ENCODE data around the gene KLKB1. TPM values are rescaled to one million over a fixed set of nuclear protein-coding genes. Genes with fewer than 3 reads are reported as not detected.

Gene KLKB1
- total RNA-seq, 1 donor: not detected

DNA sequence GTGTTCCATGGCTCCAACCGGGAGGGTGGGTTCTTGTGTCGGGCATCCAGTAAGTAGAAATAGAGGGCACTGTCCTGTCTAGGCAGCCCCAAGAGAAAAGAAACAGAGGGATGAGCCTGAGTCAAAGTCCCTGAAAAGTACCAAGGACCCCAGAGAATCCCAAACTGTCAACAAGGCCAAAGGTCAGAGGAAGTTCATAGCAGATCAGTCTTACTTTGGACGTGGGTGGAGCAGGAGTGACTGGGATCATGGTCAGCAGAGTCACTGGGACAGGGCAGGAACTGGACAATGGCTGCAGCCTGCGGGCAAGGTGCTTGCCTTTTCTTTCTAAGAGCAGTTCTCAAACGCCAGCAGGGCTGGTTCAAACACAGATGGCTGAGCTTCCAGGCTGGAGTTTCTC lies 56.0 kb downstream of the KLKB1 start:
- TF ChIP-seq, protein P1, sequence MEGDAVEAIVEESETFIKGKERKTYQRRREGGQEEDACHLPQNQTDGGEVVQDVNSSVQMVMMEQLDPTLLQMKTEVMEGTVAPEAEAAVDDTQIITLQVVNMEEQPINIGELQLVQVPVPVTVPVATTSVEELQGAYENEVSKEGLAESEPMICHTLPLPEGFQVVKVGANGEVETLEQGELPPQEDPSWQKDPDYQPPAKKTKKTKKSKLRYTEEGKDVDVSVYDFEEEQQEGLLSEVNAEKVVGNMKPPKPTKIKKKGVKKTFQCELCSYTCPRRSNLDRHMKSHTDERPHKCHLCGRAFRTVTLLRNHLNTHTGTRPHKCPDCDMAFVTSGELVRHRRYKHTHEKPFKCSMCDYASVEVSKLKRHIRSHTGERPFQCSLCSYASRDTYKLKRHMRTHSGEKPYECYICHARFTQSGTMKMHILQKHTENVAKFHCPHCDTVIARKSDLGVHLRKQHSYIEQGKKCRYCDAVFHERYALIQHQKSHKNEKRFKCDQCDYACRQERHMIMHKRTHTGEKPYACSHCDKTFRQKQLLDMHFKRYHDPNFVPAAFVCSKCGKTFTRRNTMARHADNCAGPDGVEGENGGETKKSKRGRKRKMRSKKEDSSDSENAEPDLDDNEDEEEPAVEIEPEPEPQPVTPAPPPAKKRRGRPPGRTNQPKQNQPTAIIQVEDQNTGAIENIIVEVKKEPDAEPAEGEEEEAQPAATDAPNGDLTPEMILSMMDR (IDR thresholded peaks at IDR 0.05; ENCODE audit: insufficient read depth, low read depth, low read length): no peak
- no peak overlapping the region for H3K4me3 ChIP-seq (ENCODE audit: low read depth, low read length)
- DNase-seq (ENCODE audit: low read depth): no peak

DNA sequence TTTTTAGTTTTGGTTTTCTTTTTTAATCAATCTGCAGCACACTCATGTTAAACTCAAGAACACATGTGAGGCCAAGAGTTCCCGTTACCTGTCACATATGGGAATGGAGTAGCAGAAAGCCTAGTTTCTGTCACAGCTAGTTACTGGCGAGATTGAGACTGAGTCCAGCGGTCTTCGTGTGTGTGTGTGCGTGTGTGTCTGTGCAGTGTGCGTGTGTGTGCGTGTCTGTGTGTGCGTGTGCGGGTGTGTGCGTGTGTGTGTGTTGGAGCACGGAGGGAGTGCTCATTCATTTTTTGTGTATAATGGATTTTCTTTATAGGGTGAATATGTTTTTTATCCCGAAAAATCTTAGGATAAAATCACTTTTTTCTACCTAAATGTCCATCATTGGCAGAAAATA lies 57.8 kb downstream of the KLKB1 start:
- DNase-seq (ENCODE audit: low read depth): no peak
- no peak overlapping the region for H3K4me3 ChIP-seq (ENCODE audit: low read depth, low read length)
- TF ChIP-seq, protein P1 (IDR thresholded peaks at IDR 0.05; ENCODE audit: insufficient read depth, low read depth, low read length): no peak

DNA sequence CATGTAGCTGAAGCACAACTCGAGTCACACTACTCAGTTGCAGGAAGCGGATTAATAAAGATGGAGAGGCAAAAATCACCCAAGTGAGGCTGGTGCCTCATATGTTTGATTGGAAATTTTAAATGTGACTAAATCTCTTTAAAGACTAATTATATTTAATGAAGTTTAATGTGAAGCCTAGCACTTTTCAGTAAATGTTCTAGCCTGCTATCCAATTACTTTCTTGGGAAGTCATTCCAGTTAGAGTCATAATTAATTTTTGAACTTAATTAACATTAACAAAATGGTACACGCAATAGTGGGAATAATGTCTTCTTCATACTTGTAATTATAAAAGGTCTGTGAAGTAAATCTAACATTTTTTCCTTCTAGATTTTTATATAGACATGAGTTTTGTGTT lies 59.3 kb downstream of the KLKB1 start:
- no peak overlapping the region for H3K4me3 ChIP-seq (ENCODE audit: low read depth, low read length)
- TF ChIP-seq, protein P1 (IDR thresholded peaks at IDR 0.05; ENCODE audit: insufficient read depth, low read depth, low read length): no peak
- no peak for DNase-seq (ENCODE audit: low read depth)

DNA sequence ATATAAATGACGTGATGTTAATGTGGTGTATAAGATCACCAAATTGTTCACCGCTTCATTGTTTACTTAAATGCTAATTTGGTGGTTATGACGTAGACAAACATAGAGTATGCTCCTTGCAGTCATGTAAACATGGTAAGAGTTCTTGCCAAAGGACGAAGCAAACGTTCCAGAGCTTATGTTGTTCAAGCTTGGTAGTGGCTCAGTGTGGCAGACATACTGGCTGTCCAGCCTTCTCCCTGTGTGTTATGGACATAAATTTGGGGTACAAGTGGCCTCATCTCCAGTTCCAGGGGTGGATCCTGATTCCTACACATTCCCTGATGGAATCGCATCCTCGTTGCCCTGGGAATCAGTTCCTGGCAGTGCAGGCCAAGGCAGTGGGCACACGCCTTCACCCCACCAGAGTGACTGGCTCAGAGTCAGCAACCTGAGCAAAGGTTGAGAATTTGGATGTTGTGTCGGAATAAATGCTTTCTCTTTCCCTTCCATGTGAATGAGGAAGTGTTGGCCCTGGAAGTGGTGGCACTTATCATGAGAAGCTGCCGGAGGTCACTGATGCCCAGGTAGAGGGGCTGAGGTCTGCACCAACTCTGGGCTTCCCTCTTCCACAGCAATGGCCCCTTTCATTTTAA lies 64.1 kb downstream of the KLKB1 start:
- DNase-seq (ENCODE audit: low read depth): no peak
- TF ChIP-seq, protein P1 (IDR thresholded peaks at IDR 0.05; ENCODE audit: insufficient read depth, low read depth, low read length): no peak
- no peak overlapping the region for H3K4me3 ChIP-seq (ENCODE audit: low read depth, low read length)

DNA sequence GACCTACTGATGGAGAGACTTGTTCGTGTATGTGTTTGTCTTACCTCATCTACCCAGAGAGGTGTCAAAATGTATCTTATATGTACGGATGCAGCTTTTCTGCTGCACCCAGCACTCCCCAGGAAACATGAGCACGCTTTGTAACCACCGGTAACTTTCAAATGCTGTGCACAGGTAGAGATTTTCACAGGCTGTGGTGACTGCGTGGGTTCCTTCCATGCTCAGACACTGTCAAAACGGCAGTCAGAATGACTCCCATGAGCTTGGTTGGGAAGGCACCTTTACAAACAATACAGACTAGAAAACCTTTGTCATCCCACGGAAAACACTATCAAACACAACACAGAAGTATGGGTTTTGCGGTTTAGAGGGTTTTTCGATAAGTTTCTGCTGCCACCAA lies 66.9 kb downstream of the KLKB1 start:
- no peak overlapping the region for H3K4me3 ChIP-seq (ENCODE audit: low read depth, low read length)
- DNase-seq (ENCODE audit: low read depth): no peak
- TF ChIP-seq, protein P1 (IDR thresholded peaks at IDR 0.05; ENCODE audit: insufficient read depth, low read depth, low read length): no peak

DNA sequence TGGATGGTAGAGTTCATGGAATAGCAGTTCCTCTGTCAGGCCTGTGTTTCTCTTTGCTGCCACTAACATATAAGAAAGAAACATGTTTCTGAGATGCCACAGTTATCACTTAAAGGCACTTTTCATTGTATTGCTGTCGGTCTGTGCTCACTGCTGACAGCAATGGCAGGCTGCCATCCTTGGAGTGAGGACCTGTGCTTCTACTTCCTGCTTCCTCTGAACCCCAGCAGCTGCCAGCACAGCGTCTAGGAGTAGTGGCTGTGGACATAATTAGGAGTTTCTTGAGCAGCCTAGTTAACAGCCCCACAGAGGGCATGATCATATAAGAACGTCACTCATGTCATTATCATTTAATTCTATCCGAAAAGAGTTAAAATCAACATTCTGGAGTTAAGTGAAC lies 69.2 kb downstream of the KLKB1 start:
- H3K4me3 ChIP-seq (ENCODE audit: low read depth, low read length): no peak overlapping the region
- DNase-seq (ENCODE audit: low read depth): no peak
- TF ChIP-seq, protein P1 (IDR thresholded peaks at IDR 0.05; ENCODE audit: insufficient read depth, low read depth, low read length): no peak

Data from fibroblast of villous mesenchyme (primary cell).